Sigmoid colon (tissue), 7 donors: ENCODE data around the gene GABBR2. TPM values are rescaled to one million over a fixed set of nuclear protein-coding genes. Genes with fewer than 3 reads are reported as not detected.

Source experiments
- DNase-seq: peaks from one replicate; pipeline ENCODE4 v3.0.0-alpha.2; 2019
- H3K27ac ChIP-seq, 4 donors: fragments of 200-600 bp; sonication (generic); one replicate each; pipeline ENCODE4 v1.5.1; 2016 to 2019; ENCODE audit warnings: mild to moderate bottlenecking in 1 of 4
- H3K27me3 ChIP-seq, 3 donors: fragments of 200-600 bp; sonication (generic); one replicate each; pipeline ENCODE4 v1.5.1; 2019; ENCODE audit warnings: mild to moderate bottlenecking in 1 of 3
- H3K36me3 ChIP-seq, 4 donors: fragments of 200-600 bp; sonication (generic); one replicate each; pipeline ENCODE4 v1.5.1; 2016 to 2019
- H3K4me1 ChIP-seq, 4 donors: fragments of 200-600 bp; sonication (generic); one replicate each; pipeline ENCODE4 v1.5.1; 2017 to 2019
- H3K4me3 ChIP-seq, 4 donors: fragments of 200-600 bp; sonication (generic); one replicate each; pipeline ENCODE4 v1.5.1; 2017 to 2019; ENCODE audit warnings: mild to moderate bottlenecking in 2 of 4, moderate library complexity in 1 of 4
- H3K9me3 ChIP-seq, 4 donors: fragments of 200-600 bp in 3 of 4; sonication (generic) in 3 of 4; one replicate each; pipeline versions ENCODE4 v1.5.1 to v1.6.1; 2013 to 2019
- CTCF ChIP-seq, 4 experiments: fragments of 450-650 bp in 3 of 4; fragments of 200-600 bp in 1 of 4; IDR thresholded peaks; one replicate each; pipeline ENCODE4 v1.5.1; 2016 to 2019; ENCODE audit warnings: antibody characterized with exemption in 4 of 4, mild to moderate bottlenecking in 3 of 4, moderate library complexity in 2 of 4
- EP300 ChIP-seq, 4 donors: sonication (generic); formaldehyde crosslinking; IDR thresholded peaks; one replicate each; pipeline ENCODE4 v1.6.1; 2017; ENCODE audit warnings: antibody characterized with exemption in 4 of 4
- POLR2A ChIP-seq, 2 donors: fragments of 450-650 bp; IDR thresholded peaks; one replicate each; pipeline ENCODE4 v1.6.1; 2016; ENCODE audit warnings: antibody characterized with exemption in 2 of 2, mild to moderate bottlenecking in 2 of 2, moderate library complexity in 2 of 2
- POLR2AphosphoS5 ChIP-seq, 4 donors: sonication (generic); formaldehyde crosslinking; IDR thresholded peaks; one replicate each; pipeline ENCODE4 v1.6.1; 2017; ENCODE audit warnings: antibody characterized with exemption in 4 of 4
- WGBS, 2 donors: extraction: QIAGEN DNeasy Blood & Tissue Kit; methylation state at CpG; one replicate each; pipeline ENCODE4 v1.1.7; 2013; 5-methylcytosine and 5-hydroxymethylcytosine counted together
- intact Hi-C: fragments of 100-400 bp; cut with DNase I; formaldehyde crosslinking; loops from one replicate; pipeline ENCODE4 v1.15.1; 2023
- polyA plus RNA-seq, 3 donors: library from polyadenylated mRNA; stranded (reverse); fragments of 200-250 nt; gene quantifications; one replicate each; pipeline ENCODE4 v1.2.3, GENCODE V29; 2013
- total RNA-seq, 4 donors: library from RNA; depleted of rRNA; stranded (reverse); fragments of >200 nt; gene quantifications; one replicate each; pipeline ENCODE4 v1.1.0, GENCODE V29; 2016
- donor health status: healthy with polysubstance abuse.
- donor health status: Bipolar disorder and iron deficiency.
- donor health status: healthy.

GABBR2 gene
- total and polyA plus RNA-seq, 7 donors = under 0.01 to 0.04 (median under 0.01) TPM; not detected in 4

- Histone ChIP-seq H3K36me3 (no peaks in the 10 kb centered on the region), H3K9me3 (peaks cover 0 to 6% (median 1%) of the 10 kb centered on the region in 4 donors), H3K4me3 (no peak overlapping the region), H3K27ac (no peak overlapping the region), H3K4me1 (no peaks in the 10 kb centered on the region), H3K27me3 (no peaks in the 10 kb centered on the region)
- intact Hi-C loops = no loop called here
- DNase-seq = no peak
- TF ChIP-seq POLR2AphosphoS5 (IDR thresholded peaks at IDR 0.05) = no peak
- no peak for TF ChIP-seq EP300 (IDR thresholded peaks at IDR 0.05)
- 82 to 93% methylated on average over 3 of the region's 3 CpGs for WGBS, 2 donors
Observed at GRCh38 chr9:98334796-98335195, 373.9 kb downstream of the GABBR2 start.

GRCh38 chr9:98333703-98334582 lies 374.8 kb downstream of the GABBR2 start:
- DNase-seq = no peak
- H3K36me3 ChIP-seq = no peaks in the 10 kb centered on the region
- TF ChIP-seq CTCF (IDR thresholded peaks at IDR 0.05) (no peak), POLR2A (IDR thresholded peaks at IDR 0.05) (no peak), POLR2AphosphoS5 (IDR thresholded peaks at IDR 0.05) (no peak), EP300 (IDR thresholded peaks at IDR 0.05) (no peak)
- 71 to 78% methylated on average over 5 of the region's 5 CpGs for WGBS, 2 donors
- H3K4me3 ChIP-seq = no peak overlapping the region
- intact Hi-C loops = no loop called here
- H3K27ac ChIP-seq = no peak overlapping the region
- H3K4me1 ChIP-seq = no peaks in the 10 kb centered on the region
- H3K27me3 ChIP-seq = no peaks in the 10 kb centered on the region
- peaks cover 0 to 4% (median 1%) of the 10 kb centered on the region in 4 donors for H3K9me3 ChIP-seq

- TF ChIP-seq CTCF (IDR thresholded peaks at IDR 0.05) (no peak), EP300 (IDR thresholded peaks at IDR 0.05) (no peak), POLR2AphosphoS5 (IDR thresholded peaks at IDR 0.05) (no peak), POLR2A (IDR thresholded peaks at IDR 0.05) (no peak)
- Histone ChIP-seq H3K36me3 (no peaks in the 10 kb centered on the region), H3K27ac (no peak overlapping the region), H3K9me3 (peaks cover 0 to 2% (median under 1%) of the 10 kb centered on the region in 4 donors), H3K4me1 (no peaks in the 10 kb centered on the region), H3K27me3 (no peaks in the 10 kb centered on the region), H3K4me3 (no peak overlapping the region)
- DNase-seq = no peak
- intact Hi-C loops = no loop called here
- 71 to 76% methylated on average over 8 of the region's 8 CpGs for WGBS, 2 donors
Observed at GRCh38 chr9:98332405-98332831, 376.3 kb downstream of the GABBR2 start.

- intact Hi-C loops = no loop called here
- H3K9me3 ChIP-seq = no peaks in the 10 kb centered on the region
- 75 to 82% methylated on average over 6 of the region's 6 CpGs for WGBS, 2 donors
Observed at GRCh38 chr9:98331536-98332259, 377.0 kb downstream of the GABBR2 start.

More at GRCh38 chr9:98331536-98332259, 377.0 kb downstream of the GABBR2 start:
- H3K36me3 ChIP-seq = no peaks in the 10 kb centered on the region
- no peak overlapping the region for H3K4me3 ChIP-seq
- no peaks in the 10 kb centered on the region for H3K4me1 ChIP-seq
- H3K27me3 ChIP-seq = no peaks in the 10 kb centered on the region
- TF ChIP-seq EP300 (IDR thresholded peaks at IDR 0.05) (no peak), POLR2AphosphoS5 (IDR thresholded peaks at IDR 0.05) (no peak), POLR2A (IDR thresholded peaks at IDR 0.05) (no peak), CTCF (IDR thresholded peaks at IDR 0.05) (no peak)
- DNase-seq = no peak
- no peak overlapping the region for H3K27ac ChIP-seq
